Pancreas (tissue), 10 donors: ENCODE measurements around the gene GPR15LG. TPM values are rescaled to one million over a fixed set of nuclear protein-coding genes. Genes with fewer than 3 reads are reported as not detected.
"Not testable (repeated sequence)": the region's sequence is repeated elsewhere in the genome, so short reads cannot be mapped to it uniquely, and the experiment has no call there.

ENCODE experiments used
- ATAC-seq, 4 donors: fragments of 200-7000 bp; cut with Tn5 transposase; one replicate each; pipeline versions ENCODE4 v1.8.0 to v1.9.1; 2020; ENCODE audit warnings: mild to moderate bottlenecking in 4 of 4, moderate library complexity in 4 of 4
- DNase-seq, 6 donors: peaks; one replicate each; pipeline ENCODE4 v3.0.0-alpha.2; 2020
- FAIRE-seq: peaks from 2 replicates; lab custom pipeline; 2012; peaks lifted over from hg19 to GRCh38; lab: Jason Lieb, UNC
- H3K27ac ChIP-seq, 4 donors: fragments of 200-600 bp; sonication (generic); 1 replicate in 3 of 4; 2 replicates in 1 of 4; pipeline versions ENCODE4 v1.5.0 to v1.8.0; 2020
- H3K27me3 ChIP-seq, 4 donors: fragments of 200-600 bp; one replicate each; pipeline ENCODE4 v1.8.0; 2021
- H3K36me3 ChIP-seq, 3 donors: fragments of 200-600 bp; sonication (generic) in 1 of 3; one replicate each; pipeline versions ENCODE4 v1.5.0 to v1.8.0; 2020 to 2021
- H3K4me1 ChIP-seq, 3 donors: fragments of 200-600 bp; one replicate each; pipeline ENCODE4 v1.8.0; 2021
- H3K4me3 ChIP-seq, 4 donors: fragments of 200-600 bp; sonication (generic) in 2 of 4; one replicate each; pipeline versions ENCODE4 v1.5.0 to v1.8.0; 2020 to 2021
- H3K9me3 ChIP-seq, 4 donors: fragments of 200-600 bp; one replicate each; pipeline ENCODE4 v1.8.0; 2021
- CTCF ChIP-seq, 4 donors: fragments of 200-600 bp; sonication (generic) in 3 of 4; IDR thresholded peaks; one replicate each; pipeline versions ENCODE4 v1.5.0 to v1.8.0; 2021; ENCODE audit warnings: antibody characterized with exemption in 4 of 4
- WGBS, 2 donors: extraction: QIAGEN DNeasy Blood & Tissue Kit; methylation state at CpG; one replicate each; pipeline ENCODE4 v1.1.7; 2013; 5-methylcytosine and 5-hydroxymethylcytosine counted together
- intact Hi-C, 3 donors: fragments of 100-400 bp; cut with DNase I; formaldehyde crosslinking; loops; one replicate each; pipeline versions ENCODE4 v1.11.1 to v1.14.2; 2022
- polyA plus RNA-seq, 2 donors: library from polyadenylated mRNA; stranded (reverse); fragments of 200-250 nt; gene quantifications; one replicate each; pipeline ENCODE4 v1.2.3, GENCODE V29; 2013
- total RNA-seq, 6 donors: library from RNA; stranded (reverse); fragmentation: NEBNext Ultra II Directional in 4 of 6; extraction: Animal tissue kit (Norgen Biotek cat#: 25700) in 4 of 6; gene quantifications; one replicate each; pipeline versions ENCODE4 v1.2.1 to v1.2.4, GENCODE V29; 2021 to 2023
- donor health status: healthy with polysubstance abuse.
- donor health status: DM: no; HTN: no; CAD: no; lungs with moderate emphysema.
- donor health status: DM: no; HTN: no; CAD: no.
- donor health status: control.
- donor health status: control.
- donor health status: Bipolar disorder and iron deficiency.
- donor health status: DM: yes; HTN: yes; CAD: no.
- donor health status: DM: no; HTN: no; CAD: no.
- donor health status: DM: no; HTN: no; CAD: no.
- donor health status: DM: yes; HTN: yes; CAD: no.

The GPR15LG gene
- total and polyA plus RNA-seq, 8 donors = 0.09 to 0.32 (median 0.23) TPM; not detected in 5

GRCh38 chr10:84177541-84178141 lies 4.0 kb downstream of the GPR15LG start:
- 78% methylated on average over 8 of the region's 8 CpGs for WGBS, 2 donors
- intact Hi-C loops = no loop called here
- DNase-seq (no peak), FAIRE-seq (no peak), ATAC-seq (peak in 3 of 4 donors; percentile 12 to 45 (median 31))
- TF ChIP-seq CTCF (IDR thresholded peaks at IDR 0.05) = no peak
- no peaks in the 10 kb centered on the region for H3K4me1 ChIP-seq
- H3K27ac ChIP-seq = no peak overlapping the region
- no peaks in the 10 kb centered on the region for H3K9me3 ChIP-seq
- no peaks in the 10 kb centered on the region for H3K27me3 ChIP-seq
- H3K4me3 ChIP-seq = no peak overlapping the region
- H3K36me3 ChIP-seq = no peaks in the 10 kb centered on the region

- no peak for FAIRE-seq
- WGBS, 2 donors = 70 to 76% methylated on average over 3 of the region's 3 CpGs
Measured at GRCh38 chr10:84178160-84178609, 4.6 kb downstream of the GPR15LG start.

GRCh38 chr10:84179059-84179710 lies 5.6 kb downstream of the GPR15LG start:
- ATAC-seq = peak in 2 of 4 donors; percentile 25 to 63
- no peak for FAIRE-seq

More at GRCh38 chr10:84178160-84178609, 4.6 kb downstream of the GPR15LG start:
- Histone ChIP-seq H3K27me3 (no peaks in the 10 kb centered on the region), H3K9me3 (no peaks in the 10 kb centered on the region), H3K36me3 (no peaks in the 10 kb centered on the region), H3K4me3 (no peak overlapping the region), H3K4me1 (no peaks in the 10 kb centered on the region), H3K27ac (no peak overlapping the region)
- ATAC-seq (no peak), DNase-seq (no peak)
- intact Hi-C loops = no loop called here
- TF ChIP-seq CTCF (IDR thresholded peaks at IDR 0.05) = no peak

DNA sequence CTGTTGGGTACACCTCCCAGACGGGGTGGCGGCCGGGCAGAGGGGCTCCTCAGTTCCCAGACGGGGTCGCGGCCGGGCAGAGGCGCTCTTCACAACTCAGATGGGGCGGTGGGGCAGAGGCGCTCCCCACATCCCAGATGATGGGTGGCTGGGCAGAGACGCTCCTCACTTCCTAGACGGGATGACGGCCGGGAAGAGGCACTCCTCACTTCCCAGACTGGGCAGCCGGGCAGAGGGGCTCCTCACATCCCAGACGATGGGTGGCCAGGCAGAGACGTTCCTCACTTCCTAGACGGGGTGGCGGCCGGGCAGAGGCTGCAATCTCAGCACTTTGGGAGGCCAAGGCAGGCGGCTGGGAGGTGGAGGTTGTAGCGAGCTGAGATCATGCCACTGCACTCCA lies 6.8 kb downstream of the GPR15LG start:
- WGBS, 2 donors = 80 to 85% methylated on average over 17 to 20 of the region's 22 CpGs
- intact Hi-C loops, H3K36me3 ChIP-seq: not testable (repeated sequence)

More at GRCh38 chr10:84179059-84179710, 5.6 kb downstream of the GPR15LG start:
- no peaks in the 10 kb centered on the region for H3K9me3 ChIP-seq
- H3K36me3 ChIP-seq = no peaks in the 10 kb centered on the region
- no peak for TF ChIP-seq CTCF (IDR thresholded peaks at IDR 0.05)
- 60 to 68% methylated on average over 12 of the region's 12 CpGs for WGBS, 2 donors
- H3K27ac ChIP-seq = no peak overlapping the region
- intact Hi-C loops = no loop called here
- H3K4me1 ChIP-seq = no peaks in the 10 kb centered on the region
- H3K27me3 ChIP-seq = no peaks in the 10 kb centered on the region
- no peak overlapping the region for H3K4me3 ChIP-seq
- no peak for DNase-seq

DNA sequence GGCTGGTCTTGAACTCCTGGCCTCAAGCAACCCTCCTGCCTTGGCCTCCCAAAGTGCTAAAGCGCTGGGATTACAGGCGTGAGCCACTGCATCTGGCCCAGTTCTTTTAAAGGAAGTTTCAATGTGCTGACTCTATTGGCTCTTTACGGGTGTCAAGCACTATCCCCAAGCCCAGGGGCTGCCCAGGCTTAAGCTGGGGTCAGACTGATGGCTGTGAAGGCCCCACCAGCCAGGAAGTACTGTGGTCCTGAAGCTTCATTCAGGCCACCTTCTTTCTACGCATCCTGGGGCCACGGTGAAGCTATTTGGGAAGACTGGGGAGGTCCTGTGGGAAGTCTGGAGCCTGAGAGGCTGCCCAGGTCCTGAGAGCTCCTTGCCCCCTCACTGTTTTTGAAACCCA lies 8.0 kb downstream of the GPR15LG start:
- 72 to 89% methylated on average over 5 of the region's 5 CpGs for WGBS, 2 donors
- no peak for FAIRE-seq

More for the DNA sequence above, 6.8 kb downstream of the GPR15LG start:
- not testable (repeated sequence) for H3K27ac ChIP-seq, H3K4me1 ChIP-seq, H3K27me3 ChIP-seq, H3K4me3 ChIP-seq, FAIRE-seq, DNase-seq, H3K9me3 ChIP-seq, ATAC-seq

More for the DNA sequence above, 8.0 kb downstream of the GPR15LG start:
- no peak for ATAC-seq
- Histone ChIP-seq H3K36me3 (no peaks in the 10 kb centered on the region), H3K27me3 (no peaks in the 10 kb centered on the region), H3K4me1 (no peaks in the 10 kb centered on the region), H3K4me3 (no peak overlapping the region), H3K27ac (no peak overlapping the region), H3K9me3 (no peaks in the 10 kb centered on the region)
- intact Hi-C loops = no loop called here
- no peak for DNase-seq
- no peak for TF ChIP-seq CTCF (IDR thresholded peaks at IDR 0.05)
